Naive thymus-derived CD4-positive, alpha-beta T cell (primary cell): ENCODE results near the gene BAD. TPM values are rescaled to one million over a fixed set of nuclear protein-coding genes. Genes with fewer than 3 reads are reported as not detected.
"Not testable (repeated sequence)": the region's sequence is repeated elsewhere in the genome, so short reads cannot be mapped to it uniquely, and the experiment has no call there.

Source experiments
- ATAC-seq: fragments of 150-1000 bp; cut with Tn5 transposase; 2 replicates; pipeline ENCODE4 v1.10.0; 2021; ENCODE audit warnings: mild to moderate bottlenecking, moderate library complexity
- CTCF ChIA-PET: fragments of 350-600 bp; sonication (Branson Sonifier 250); formaldehyde crosslinking; loops from one replicate; lab custom pipeline; 2021; ENCODE audit warnings: antibody characterized with exemption; lab: Charles Lee
- POLR2A ChIA-PET: fragments of 350-600 bp; sonication (Branson Sonifier 250); formaldehyde crosslinking; loops from one replicate; lab custom pipeline; 2021; ENCODE audit warnings: antibody characterized with exemption, inconsistent platforms; lab: Charles Lee
- DNase-seq, 9 donors: peaks; one replicate each; pipeline versions ENCODE4 v3.0.0 to v3.0.0-alpha.2; 2020 to 2022; ENCODE audit warnings: mixed read lengths in 1 of 9
- H3K27ac ChIP-seq: one replicate; pipeline ENCODE4 v1.7.0; 2013; ENCODE audit warnings: mild to moderate bottlenecking, low read depth, low read length, moderate library complexity
- H3K27me3 ChIP-seq, 2 donors: one replicate each; pipeline ENCODE4 v1.7.0; 2013; ENCODE audit warnings: low read length in 2 of 2, mild to moderate bottlenecking in 2 of 2, moderate library complexity in 2 of 2; ENCODE audit not compliant: control insufficient read depth in 2 of 2, insufficient read depth in 2 of 2
- H3K36me3 ChIP-seq, 3 experiments: 1 replicate in 2 of 3; 2 replicates in 1 of 3; pipeline ENCODE4 v1.7.0; 2013; ENCODE audit warnings: low read length in 3 of 3, mild to moderate bottlenecking in 3 of 3, moderate library complexity in 1 of 3; ENCODE audit not compliant: insufficient read depth in 3 of 3, control insufficient read depth in 2 of 3
- H3K4me1 ChIP-seq, 2 donors: one replicate each; pipeline ENCODE4 v1.7.0; 2013; ENCODE audit warnings: low read length in 2 of 2, mild to moderate bottlenecking in 2 of 2, moderate library complexity in 1 of 2; ENCODE audit not compliant: control insufficient read depth in 2 of 2, insufficient read depth in 2 of 2
- H3K4me3 ChIP-seq: 2 replicates; pipeline ENCODE4 v1.7.0; 2013; ENCODE audit warnings: mild to moderate bottlenecking, low read length
- H3K9me3 ChIP-seq, 3 experiments: 1 replicate in 2 of 3; 2 replicates in 1 of 3; pipeline ENCODE4 v1.7.0; 2013; ENCODE audit warnings: low read length in 3 of 3; ENCODE audit not compliant: control insufficient read depth in 2 of 3
- H3K27ac Mint-ChIP-seq, 9 donors: one replicate each; pipeline ENCODE4 v1.8.0; 2020 to 2022; ENCODE audit warnings: mixed read lengths in 9 of 9, mild to moderate bottlenecking in 8 of 9, moderate library complexity in 5 of 9, inconsistent platforms in 2 of 9
- H3K27me3 Mint-ChIP-seq, 5 donors: one replicate each; pipeline ENCODE4 v1.8.0; 2021 to 2022; ENCODE audit warnings: mixed read lengths in 5 of 5, mild to moderate bottlenecking in 1 of 5
- H3K36me3 Mint-ChIP-seq, 5 donors: one replicate each; pipeline ENCODE4 v1.8.0; 2020 to 2022; ENCODE audit warnings: mixed read lengths in 5 of 5, mild to moderate bottlenecking in 3 of 5, inconsistent platforms in 1 of 5
- H3K4me1 Mint-ChIP-seq, 7 donors: one replicate each; pipeline ENCODE4 v1.8.0; 2020 to 2022; ENCODE audit warnings: mixed read lengths in 7 of 7, mild to moderate bottlenecking in 3 of 7, inconsistent platforms in 1 of 7
- H3K4me3 Mint-ChIP-seq, 10 donors: one replicate each; pipeline ENCODE4 v1.8.0; 2020 to 2022; ENCODE audit warnings: mild to moderate bottlenecking in 10 of 10, mixed read lengths in 10 of 10, moderate library complexity in 6 of 10, inconsistent platforms in 2 of 10
- H3K9me3 Mint-ChIP-seq, 11 donors: one replicate each; pipeline ENCODE4 v1.8.0; 2020 to 2022; ENCODE audit warnings: mixed read lengths in 11 of 11, mild to moderate bottlenecking in 4 of 11, inconsistent platforms in 1 of 11, moderate library complexity in 1 of 11
- intact Hi-C, 2 donors: fragments of 100-400 bp; cut with micrococcal nuclease; formaldehyde crosslinking; loops; one replicate each; pipeline ENCODE4 v1.15.1; 2023
- polyA plus RNA-seq, 2 donors: library from polyadenylated mRNA; unstranded; fragments of 300-500 nt; fragmentation: Illumina TruSeq; gene quantifications; one replicate each; pipeline ENCODE4 v1.2.3, GENCODE V29; 2021
- total RNA-seq, 6 experiments: library from RNA in 5 of 6; stranded (reverse) in 5 of 6; gene quantifications; 1 replicate in 5 of 6; 2 replicates in 1 of 6; pipeline ENCODE4 v1.2.3 and lab custom pipeline; 2021 to 2026

BAD gene
- total and polyA plus RNA-seq, 7 experiments from 2014 or later: 17.5 to 41.1 (median 25.9) TPM

GRCh38 chr11:64312947-64313346 lies 28.5 kb upstream of the BAD start:
- Mint-ChIP-seq H3K27ac (peak overlapping the region in 8 of 9 donors; percentile 9 to 86 (median 72)), H3K9me3 (no peaks in the 10 kb centered on the region), H3K27me3 (no peaks in the 10 kb centered on the region), H3K4me3 (peak overlapping the region in 2 of 10 donors; percentile 16 to 19), H3K36me3 (peaks cover 0 to 14% (median 0%) of the 10 kb centered on the region in 5 donors), H3K4me1 (peaks cover 20 to 33% (median 25%) of the 10 kb centered on the region in 7 donors)
- no peak overlapping the region for H3K4me3 ChIP-seq
- H3K27ac ChIP-seq: no peak overlapping the region
- intact Hi-C loops: no loop called here
- H3K36me3 ChIP-seq: peaks cover 0 to 26% (median 0%) of the 10 kb centered on the region in 3 experiments
- ATAC-seq (no peak), DNase-seq (no peak)
- no peaks in the 10 kb centered on the region for H3K9me3 ChIP-seq
- ChIA-PET CTCF (no interaction called here), POLR2A (interaction anchor here (1.3 to 1.4 kb wide), 2 partner anchors 72 to 127 kb away, joined by 3 read pairs; partner anchors contain the start of genes FKBP2 and STIP1)
- no peaks in the 10 kb centered on the region for H3K27me3 ChIP-seq
- H3K4me1 ChIP-seq: peaks cover 0 to 4% of the 10 kb centered on the region in 2 donors

- Mint-ChIP-seq H3K27ac (peak overlapping the region in 5 of 9 donors; percentile 1 to 69 (median 24)), H3K4me3 (peak overlapping the region in 9 of 10 donors; percentile 37 to 98 (median 54)), H3K4me1 (peaks cover 19 to 36% (median 31%) of the 10 kb centered on the region in 7 donors)
- H3K27me3 ChIP-seq, H3K36me3 Mint-ChIP-seq, H3K27me3 Mint-ChIP-seq, H3K9me3 ChIP-seq, H3K36me3 ChIP-seq, H3K4me3 ChIP-seq, ATAC-seq, H3K9me3 Mint-ChIP-seq, H3K27ac ChIP-seq, CTCF ChIA-PET, DNase-seq: not testable (repeated sequence)
- intact Hi-C loops: loop anchor here in 1 of 2 donors (5.0 kb wide), 1 partner anchor 955 kb away; the partner anchor contains the start of gene POLA2
- POLR2A ChIA-PET: interaction anchor here (0.6 to 1.8 kb wide), 5 partner anchors 9 to 429 kb away, joined by 3 to 13 read pairs (median 4); partner anchors contain the start of genes PRDX5 and TRMT112
- H3K4me1 ChIP-seq: peaks cover 14 to 17% of the 10 kb centered on the region in 2 donors
Measured at GRCh38 chr11:64307795-64308194, 23.3 kb upstream of the BAD start.

GRCh38 chr11:64306876-64307622 lies 22.6 kb upstream of the BAD start:
- no peak for ATAC-seq

GRCh38 chr11:64306563-64306875 lies 22.1 kb upstream of the BAD start:
- peak overlapping the region; percentile 81 for H3K4me3 ChIP-seq
- ATAC-seq: no peak
- no peak for DNase-seq
- H3K36me3 ChIP-seq: no peaks in the 10 kb centered on the region
- Mint-ChIP-seq H3K4me1 (peaks cover 14 to 33% (median 26%) of the 10 kb centered on the region in 7 donors), H3K27ac (peak overlapping the region; percentile 76 to 96 (median 90)), H3K27me3 (peaks cover 0 to 13% (median 5%) of the 10 kb centered on the region in 5 donors), H3K36me3 (peaks cover 0 to 8% (median 0%) of the 10 kb centered on the region in 5 donors), H3K4me3 (peak overlapping the region; percentile 92 to 98 (median 96)), H3K9me3 (no peaks in the 10 kb centered on the region)
- no peaks in the 10 kb centered on the region for H3K9me3 ChIP-seq
- CTCF ChIA-PET: interaction anchor here (1.1 kb wide), 1 partner anchor 11 kb away, joined by 4 read pairs; the partner anchor contains the start of genes PRDX5 and TRMT112
- peak overlapping the region; percentile 69 for H3K27ac ChIP-seq
- H3K4me1 ChIP-seq: peaks cover 14 to 17% of the 10 kb centered on the region in 2 donors
- intact Hi-C loops: loop anchor here in 1 of 2 donors (1.0 to 5.0 kb wide), 2 partner anchors 332 to 956 kb away; partner anchors contain the start of genes COX8A and POLA2
- no peaks in the 10 kb centered on the region for H3K27me3 ChIP-seq
- POLR2A ChIA-PET: interaction anchor here (1.8 kb wide), 2 partner anchors 10 to 101 kb away, joined by 5 to 13 read pairs; partner anchors contain the start of genes PRDX5 and TRMT112

More at GRCh38 chr11:64306876-64307622, 22.6 kb upstream of the BAD start:
- Mint-ChIP-seq H3K9me3 (no peaks in the 10 kb centered on the region), H3K27ac (peak overlapping the region in 6 of 9 donors; percentile 24 to 95 (median 79)), H3K4me3 (peak overlapping the region; percentile 44 to 98 (median 96)), H3K27me3 (peaks cover 0 to 8% (median under 1%) of the 10 kb centered on the region in 5 donors), H3K36me3 (peaks cover 0 to 8% (median 0%) of the 10 kb centered on the region in 5 donors), H3K4me1 (peaks cover 14 to 33% (median 26%) of the 10 kb centered on the region in 7 donors)
- no peak for DNase-seq
- Histone ChIP-seq H3K4me1 (peaks cover 14 to 17% of the 10 kb centered on the region in 2 donors), H3K36me3 (no peaks in the 10 kb centered on the region), H3K27ac (peak overlapping the region; percentile 69), H3K9me3 (no peaks in the 10 kb centered on the region), H3K4me3 (peak overlapping the region; percentile 81), H3K27me3 (no peaks in the 10 kb centered on the region)
- CTCF ChIA-PET: interaction anchor here (1.1 kb wide), 1 partner anchor 10 kb away, joined by 4 read pairs; the partner anchor contains the start of genes PRDX5 and TRMT112
- POLR2A ChIA-PET: interaction anchor here (0.6 to 1.8 kb wide), 4 partner anchors 10 to 428 kb away, joined by 3 to 13 read pairs (median 4); partner anchors contain the start of genes PRDX5 and TRMT112
- intact Hi-C loops: loop anchor here in 1 of 2 donors (1.0 to 5.0 kb wide), 2 partner anchors 333 to 955 kb away; partner anchors contain the start of genes COX8A and POLA2

GRCh38 chr11:64305691-64306562 lies 21.5 kb upstream of the BAD start:
- Mint-ChIP-seq H3K4me1 (peaks cover 15 to 32% (median 26%) of the 10 kb centered on the region in 7 donors), H3K27me3 (peaks cover 3 to 15% (median 5%) of the 10 kb centered on the region in 5 donors), H3K36me3 (peaks cover 0 to 8% (median 0%) of the 10 kb centered on the region in 5 donors), H3K9me3 (no peaks in the 10 kb centered on the region), H3K4me3 (peak overlapping the region; percentile 92 to 98 (median 96)), H3K27ac (peak overlapping the region; percentile 76 to 96 (median 90))
- no peaks in the 10 kb centered on the region for H3K9me3 ChIP-seq
- ATAC-seq (peak; percentile 9), DNase-seq (peak; percentile 51 to 74 (median 63))
- H3K36me3 ChIP-seq: no peaks in the 10 kb centered on the region
- intact Hi-C loops: loop anchor here (1.0 to 5.0 kb wide), 14 partner anchors 11 to 956 kb away; partner anchors contain the start of genes CCDC88B (in 2 of the 2), FKBP2 (in 2 of the 2), GPR137 (in 2 of the 2) and TRMT112 (in 2 of the 2)
- peaks cover 14 to 19% of the 10 kb centered on the region in 2 donors for H3K4me1 ChIP-seq
- H3K4me3 ChIP-seq: peak overlapping the region; percentile 81
- POLR2A ChIA-PET: interaction anchor here (1.0 to 6.3 kb wide), 9 partner anchors 11 to 100 kb away, joined by 3 to 102 read pairs (median 9); partner anchors contain the start of genes FERMT3, FKBP2, PRDX5 and TRMT112
- CTCF ChIA-PET: interaction anchor here (1.1 to 5.8 kb wide), 5 partner anchors 11 to 101 kb away, joined by 4 to 165 read pairs (median 8); partner anchors contain the start of genes FERMT3, PRDX5 and TRMT112
- H3K27me3 ChIP-seq: peaks cover 0 to 1% of the 10 kb centered on the region in 2 donors
- peak overlapping the region; percentile 69 for H3K27ac ChIP-seq
